OCI-LY7 (cell line): ENCODE measurements around the gene TAL1. TPM values are rescaled to one million over a fixed set of nuclear protein-coding genes. Genes with fewer than 3 reads are reported as not detected.

ENCODE experiments used
- BruUV-seq: library from RNA; stranded (reverse); fragments of 400-500 nt; replicated peaks from 2 replicates; lab custom pipeline; 2021; lab: Mats Ljungman, UMichigan
- CTCF ChIA-PET: fragments of 300-600 bp; sonication (Branson Sonifier 250); formaldehyde crosslinking; loops from one replicate; lab custom pipeline; 2022; ENCODE audit warnings: antibody characterized with exemption; ENCODE audit not compliant: unreplicated experiment; lab: Charles Lee
- POLR2A ChIA-PET: fragments of 300-600 bp; sonication (Branson Sonifier 250); formaldehyde crosslinking; loops from one replicate; lab custom pipeline; 2022; ENCODE audit warnings: antibody characterized with exemption; lab: Charles Lee
- DNase-seq: peaks from one replicate; pipeline ENCODE4 v3.0.0-alpha.2; 2015; ENCODE audit warnings: low spot score
- H2AFZ ChIP-seq: fragments of 200-600 bp; sonication (generic), shearing (Covaris generic); 2 replicates; pipeline ENCODE4 v1.6.1; 2014; ENCODE audit warnings: mild to moderate bottlenecking, antibody characterized with exemption, low read length, moderate library complexity
- H3K27ac ChIP-seq: fragments of 200-600 bp; sonication (generic); 2 replicates; pipeline ENCODE4 v1.5.1; 2014; ENCODE audit warnings: mixed run types, low read depth, mild to moderate bottlenecking, moderate library complexity, low read length, inconsistent platforms; ENCODE audit not compliant: poor library complexity, severe bottlenecking
- H3K36me3 ChIP-seq: fragments of 200-600 bp; sonication (generic); 2 replicates; pipeline ENCODE4 v1.6.1; 2014; ENCODE audit warnings: mild to moderate bottlenecking, antibody characterized with exemption, low read length, moderate library complexity, mixed read lengths; ENCODE audit not compliant: insufficient read depth
- H3K4me1 ChIP-seq: fragments of 200-600 bp; sonication (generic); 2 replicates; pipeline ENCODE4 v1.5.1; 2014; ENCODE audit warnings: mild to moderate bottlenecking, low read length; ENCODE audit not compliant: insufficient read depth, poor library complexity, severe bottlenecking
- H3K4me2 ChIP-seq: fragments of 200-600 bp; sonication (generic); 2 replicates; pipeline ENCODE4 v1.6.1; 2014; ENCODE audit warnings: mild to moderate bottlenecking, low read length
- H3K4me3 ChIP-seq: fragments of 200-600 bp; sonication (generic); 2 replicates; pipeline ENCODE4 v1.5.1; 2014; ENCODE audit warnings: mild to moderate bottlenecking, low read depth, low read length; ENCODE audit not compliant: poor library complexity, severe bottlenecking
- H3K79me2 ChIP-seq: fragments of 200-600 bp; sonication (generic); 2 replicates; pipeline ENCODE4 v1.6.1; 2016; ENCODE audit warnings: low read depth, mild to moderate bottlenecking, low read length, moderate library complexity, mixed read lengths; ENCODE audit not compliant: insufficient read depth
- H3K9me2 ChIP-seq: fragments of 200-600 bp; sonication (generic); 2 replicates; pipeline ENCODE4 v1.6.1; 2016; ENCODE audit warnings: mild to moderate bottlenecking, low read length, mixed read lengths; ENCODE audit not compliant: insufficient read depth
- H3K9me3 ChIP-seq: fragments of 200-600 bp; sonication (generic); 2 replicates; pipeline ENCODE4 v1.6.1; 2014; ENCODE audit warnings: mild to moderate bottlenecking, mixed run types, low read length, mixed read lengths
- H4K20me1 ChIP-seq: fragments of 200-600 bp; sonication (generic); 2 replicates; pipeline ENCODE4 v1.6.1; 2014; ENCODE audit warnings: mild to moderate bottlenecking, antibody characterized with exemption, low read length, moderate library complexity, mixed read lengths; ENCODE audit not compliant: insufficient read depth
- CTCF ChIP-seq: fragments of 200-600 bp; sonication (generic); conservative IDR thresholded peaks from 2 replicates; pipeline ENCODE4 v1.5.1; 2014; ENCODE audit warnings: mild to moderate bottlenecking, antibody characterized with exemption, low read length, moderate library complexity, mixed read lengths
- EZH2phosphoT487 ChIP-seq: fragments of 200-600 bp; sonication (generic); IDR thresholded peaks from 2 replicates; pipeline ENCODE4 v1.6.1; 2018; ENCODE audit warnings: low read depth, borderline replicate concordance, mild to moderate bottlenecking, mixed run types, antibody characterized with exemption, low read length, moderate library complexity, mixed read lengths
- intact Hi-C: fragments of 100-400 bp; cut with micrococcal nuclease; formaldehyde crosslinking; loops from one replicate; pipeline ENCODE4 v1.10.0; 2022; ENCODE audit not compliant: unreplicated experiment
- total RNA-seq, 2 experiments: library from RNA; depleted of rRNA in 1 of 2; stranded (reverse); fragments of >200 nt in 1 of 2; shearing (Covaris generic) in 1 of 2; gene quantifications; 2 replicates each; pipeline ENCODE4 v1.2.3, GENCODE V29; 2014 to 2022

TAL1 gene
- total RNA-seq, 2 experiments from 2014 or later = not detected

GRCh38 chr1:47187926-47188250 lies 44.1 kb downstream of the TAL1 start:
- H3K36me3 ChIP-seq = no peaks in the 10 kb centered on the region
- no TSS peak for BruUV-seq
- H3K79me2 ChIP-seq = no peaks in the 10 kb centered on the region
- no peaks in the 10 kb centered on the region for H3K4me1 ChIP-seq
- H3K9me2 ChIP-seq = no peaks in the 10 kb centered on the region
- no peak overlapping the region for H3K4me2 ChIP-seq
- ChIA-PET CTCF (no interaction called here), POLR2A (no interaction called here)
- no peaks in the 10 kb centered on the region for H4K20me1 ChIP-seq
- TF ChIP-seq CTCF (no peak), EZH2phosphoT487 (no peak)
- DNase-seq = no peak
- no peaks in the 10 kb centered on the region for H3K9me3 ChIP-seq
- H3K4me3 ChIP-seq = no peak overlapping the region
- intact Hi-C loops = no loop called here
- no peak overlapping the region for H3K27ac ChIP-seq
- no peak overlapping the region for H2AFZ ChIP-seq

- H3K4me2 ChIP-seq = no peak overlapping the region
These were observed 44.6 kb downstream of the TAL1 start for GRCh38 chr1:47187231-47187925.

More at GRCh38 chr1:47187231-47187925, 44.6 kb downstream of the TAL1 start:
- Histone ChIP-seq H3K4me1 (no peaks in the 10 kb centered on the region), H3K9me3 (no peaks in the 10 kb centered on the region), H3K27ac (no peak overlapping the region), H3K79me2 (no peaks in the 10 kb centered on the region), H4K20me1 (no peaks in the 10 kb centered on the region), H2AFZ (no peak overlapping the region), H3K36me3 (no peaks in the 10 kb centered on the region), H3K4me3 (no peak overlapping the region), H3K9me2 (no peaks in the 10 kb centered on the region)
- intact Hi-C loops = no loop called here
- BruUV-seq = no TSS peak
- POLR2A ChIA-PET = no interaction called here
- no peak for TF ChIP-seq EZH2phosphoT487
- no peak for TF ChIP-seq CTCF
- DNase-seq = no peak
- CTCF ChIA-PET = no interaction called here
